OCI-LY7 (cell line): Measurements from ENCODE around the gene SLAMF7.

ENCODE experiments used
- CTCF ChIP-seq: fragments of 200-600 bp; sonication (generic); conservative IDR thresholded peaks from 2 replicates; pipeline ENCODE4 v1.5.1; 2014; ENCODE audit warnings: mild to moderate bottlenecking, antibody characterized with exemption, low read length, moderate library complexity, mixed read lengths
- EZH2phosphoT487 ChIP-seq: fragments of 200-600 bp; sonication (generic); IDR thresholded peaks from 2 replicates; pipeline ENCODE4 v1.6.1; 2018; ENCODE audit warnings: low read depth, borderline replicate concordance, mild to moderate bottlenecking, mixed run types, antibody characterized with exemption, low read length, moderate library complexity, mixed read lengths

GRCh38 chr1:160720356-160721085, 18.5 kb upstream of the SLAMF7 start:
- TF ChIP-seq CTCF, result no peak
- TF ChIP-seq EZH2phosphoT487, result no peak
